ENCODE measurements around the gene WBP1.
A peak's percentile ranks its signal among the peaks of the same experiment; 100 is the strongest.
"Not testable (repeated sequence)": the region's sequence is repeated elsewhere in the genome, so short reads cannot be mapped to it uniquely, and the experiment has no call there.

Gene WBP1

GRCh38 chr2:74482801-74483674, 24.8 kb downstream of the WBP1 start, which contains the start of the genes CCDC142 and TTC31:
TSS of gene CCDC142 (minus strand) at chr2:74482998. CDS start at chr2:74482837, 161 bp downstream.
TSS of gene TTC31 (plus strand) at chr2:74483081. CDS start at chr2:74483096, 15 bp downstream.
- peak within 1 kb of the TSS; percentile 83 to 89 for H3K9ac ChIP-seq (ENCODE audit: low read depth in 1 of 2, low read length in 2 of 2)
- peaks cover 24 to 25% of the 10 kb centered on the region in 2 donors for H3K4me1 ChIP-seq (ENCODE audit: control insufficient read depth in 2 of 2, insufficient read depth in 2 of 2, low read length in 2 of 2)
- H3K4me3 ChIP-seq (ENCODE audit: low read length in 2 of 2) = peak within 1 kb of the TSS; percentile 100
- peak within 1 kb of the TSS; percentile 93 for H3K27ac ChIP-seq (ENCODE audit: low read depth in 2 of 2, low read length in 2 of 2)
- H3K9me3 ChIP-seq (ENCODE audit: control insufficient read depth in 2 of 2, low read length in 2 of 2) = no peaks in the 10 kb centered on the region
- H3K36me3 ChIP-seq (ENCODE audit: control insufficient read depth in 2 of 2, insufficient read depth in 2 of 2, low read length in 2 of 2) = peaks cover 7 to 13% of the 10 kb centered on the region in 2 donors
- no peaks in the 10 kb centered on the region for H3K27me3 ChIP-seq (ENCODE audit: control insufficient read depth in 2 of 2, insufficient read depth in 2 of 2, low read length in 2 of 2)

GRCh38 chr2:74483675-74484164, 25.5 kb downstream of the WBP1 start:
- not testable (repeated sequence) for H3K9me3 ChIP-seq (ENCODE audit: control insufficient read depth in 2 of 2, low read length in 2 of 2); H3K27ac ChIP-seq (ENCODE audit: low read depth in 2 of 2, low read length in 2 of 2); H3K27me3 ChIP-seq (ENCODE audit: control insufficient read depth in 2 of 2, insufficient read depth in 2 of 2, low read length in 2 of 2)
- H3K36me3 ChIP-seq (ENCODE audit: control insufficient read depth in 2 of 2, insufficient read depth in 2 of 2, low read length in 2 of 2) = peaks cover 7 to 16% of the 10 kb centered on the region in 2 donors
- H3K4me3 ChIP-seq (ENCODE audit: low read length in 2 of 2) = peak overlapping the region; percentile 100
- H3K4me1 ChIP-seq (ENCODE audit: control insufficient read depth in 2 of 2, insufficient read depth in 2 of 2, low read length in 2 of 2) = peaks cover 24 to 25% of the 10 kb centered on the region in 2 donors
- H3K9ac ChIP-seq (ENCODE audit: low read depth in 1 of 2, low read length in 2 of 2) = peak overlapping the region; percentile 83 to 89

GRCh38 chr2:74486141-74486540, 27.9 kb downstream of the WBP1 start:
- H3K36me3 ChIP-seq (ENCODE audit: control insufficient read depth in 2 of 2, insufficient read depth in 2 of 2, low read length in 2 of 2) = peaks cover 20 to 24% of the 10 kb centered on the region in 2 donors
- H3K4me1 ChIP-seq (ENCODE audit: control insufficient read depth in 2 of 2, insufficient read depth in 2 of 2, low read length in 2 of 2) = peaks cover 16% of the 10 kb centered on the region in 2 donors
- no peaks in the 10 kb centered on the region for H3K9me3 ChIP-seq (ENCODE audit: control insufficient read depth in 2 of 2, low read length in 2 of 2)
- H3K27ac ChIP-seq (ENCODE audit: low read depth in 2 of 2, low read length in 2 of 2) = no peak overlapping the region
- H3K9ac ChIP-seq (ENCODE audit: low read depth in 1 of 2, low read length in 2 of 2) = no peak overlapping the region
- no peak overlapping the region for H3K4me3 ChIP-seq (ENCODE audit: low read length in 2 of 2)
- H3K27me3 ChIP-seq (ENCODE audit: control insufficient read depth in 2 of 2, insufficient read depth in 2 of 2, low read length in 2 of 2) = no peaks in the 10 kb centered on the region

- Histone ChIP-seq H3K9ac (ENCODE audit: low read depth in 1 of 2, low read length in 2 of 2) (no peak overlapping the region), H3K9me3 (ENCODE audit: control insufficient read depth in 2 of 2, low read length in 2 of 2) (no peaks in the 10 kb centered on the region), H3K27ac (ENCODE audit: low read depth in 2 of 2, low read length in 2 of 2) (no peak overlapping the region), H3K27me3 (ENCODE audit: control insufficient read depth in 2 of 2, insufficient read depth in 2 of 2, low read length in 2 of 2) (no peaks in the 10 kb centered on the region), H3K36me3 (ENCODE audit: control insufficient read depth in 2 of 2, insufficient read depth in 2 of 2, low read length in 2 of 2) (peaks cover 46 to 50% of the 10 kb centered on the region in 2 donors), H3K4me3 (ENCODE audit: low read length in 2 of 2) (no peak overlapping the region), H3K4me1 (ENCODE audit: control insufficient read depth in 2 of 2, insufficient read depth in 2 of 2, low read length in 2 of 2) (no peaks in the 10 kb centered on the region)
Measured at GRCh38 chr2:74488643-74489481, 30.6 kb downstream of the WBP1 start.

GRCh38 chr2:74489906-74490305, 31.7 kb downstream of the WBP1 start:
- Histone ChIP-seq H3K9ac (ENCODE audit: low read depth in 1 of 2, low read length in 2 of 2) (no peak overlapping the region), H3K27me3 (ENCODE audit: control insufficient read depth in 2 of 2, insufficient read depth in 2 of 2, low read length in 2 of 2) (no peaks in the 10 kb centered on the region), H3K9me3 (ENCODE audit: control insufficient read depth in 2 of 2, low read length in 2 of 2) (no peaks in the 10 kb centered on the region), H3K36me3 (ENCODE audit: control insufficient read depth in 2 of 2, insufficient read depth in 2 of 2, low read length in 2 of 2) (peaks cover 46 to 50% of the 10 kb centered on the region in 2 donors), H3K4me1 (ENCODE audit: control insufficient read depth in 2 of 2, insufficient read depth in 2 of 2, low read length in 2 of 2) (no peaks in the 10 kb centered on the region), H3K27ac (ENCODE audit: low read depth in 2 of 2, low read length in 2 of 2) (no peak overlapping the region), H3K4me3 (ENCODE audit: low read length in 2 of 2) (no peak overlapping the region)

GRCh38 chr2:74491648-74492544, 33.7 kb downstream of the WBP1 start:
- Histone ChIP-seq H3K9me3 (ENCODE audit: control insufficient read depth in 2 of 2, low read length in 2 of 2) (no peaks in the 10 kb centered on the region), H3K36me3 (ENCODE audit: control insufficient read depth in 2 of 2, insufficient read depth in 2 of 2, low read length in 2 of 2) (peaks cover 43 to 45% of the 10 kb centered on the region in 2 donors), H3K9ac (ENCODE audit: low read depth in 1 of 2, low read length in 2 of 2) (no peak overlapping the region), H3K27ac (ENCODE audit: low read depth in 2 of 2, low read length in 2 of 2) (no peak overlapping the region), H3K4me1 (ENCODE audit: control insufficient read depth in 2 of 2, insufficient read depth in 2 of 2, low read length in 2 of 2) (no peaks in the 10 kb centered on the region), H3K27me3 (ENCODE audit: control insufficient read depth in 2 of 2, insufficient read depth in 2 of 2, low read length in 2 of 2) (no peaks in the 10 kb centered on the region), H3K4me3 (ENCODE audit: low read length in 2 of 2) (no peak overlapping the region)

- no peak overlapping the region for H3K9ac ChIP-seq (ENCODE audit: low read depth in 1 of 2, low read length in 2 of 2)
- H3K36me3 ChIP-seq (ENCODE audit: control insufficient read depth in 2 of 2, insufficient read depth in 2 of 2, low read length in 2 of 2) = peaks cover 40 to 43% of the 10 kb centered on the region in 2 donors
- no peak overlapping the region for H3K4me3 ChIP-seq (ENCODE audit: low read length in 2 of 2)
- peaks cover 11% of the 10 kb centered on the region in 2 donors for H3K4me1 ChIP-seq (ENCODE audit: control insufficient read depth in 2 of 2, insufficient read depth in 2 of 2, low read length in 2 of 2)
- peaks cover 2 to 16% of the 10 kb centered on the region in 2 donors for H3K27me3 ChIP-seq (ENCODE audit: control insufficient read depth in 2 of 2, insufficient read depth in 2 of 2, low read length in 2 of 2)
- no peaks in the 10 kb centered on the region for H3K9me3 ChIP-seq (ENCODE audit: control insufficient read depth in 2 of 2, low read length in 2 of 2)
- H3K27ac ChIP-seq (ENCODE audit: low read depth in 2 of 2, low read length in 2 of 2) = no peak overlapping the region
Measured at GRCh38 chr2:74493546-74493945, 35.3 kb downstream of the WBP1 start.

- H3K9ac ChIP-seq (ENCODE audit: low read depth in 1 of 2, low read length in 2 of 2) = no peak overlapping the region
- peaks cover 11 to 34% of the 10 kb centered on the region in 2 donors for H3K27me3 ChIP-seq (ENCODE audit: control insufficient read depth in 2 of 2, insufficient read depth in 2 of 2, low read length in 2 of 2)
- no peaks in the 10 kb centered on the region for H3K9me3 ChIP-seq (ENCODE audit: control insufficient read depth in 2 of 2, low read length in 2 of 2)
- no peak overlapping the region for H3K27ac ChIP-seq (ENCODE audit: low read depth in 2 of 2, low read length in 2 of 2)
- H3K4me3 ChIP-seq (ENCODE audit: low read length in 2 of 2) = no peak overlapping the region
- H3K4me1 ChIP-seq (ENCODE audit: control insufficient read depth in 2 of 2, insufficient read depth in 2 of 2, low read length in 2 of 2) = peaks cover 25% of the 10 kb centered on the region in 2 donors
- peaks cover 32 to 34% of the 10 kb centered on the region in 2 donors for H3K36me3 ChIP-seq (ENCODE audit: control insufficient read depth in 2 of 2, insufficient read depth in 2 of 2, low read length in 2 of 2)
Measured at GRCh38 chr2:74495440-74495839, 37.2 kb downstream of the WBP1 start.

- Histone ChIP-seq H3K9ac (ENCODE audit: low read depth in 1 of 2, low read length in 2 of 2) (peak overlapping the region in 1 of 2 donors; percentile 33), H3K27ac (ENCODE audit: low read depth in 2 of 2, low read length in 2 of 2) (no peak overlapping the region), H3K36me3 (ENCODE audit: control insufficient read depth in 2 of 2, insufficient read depth in 2 of 2, low read length in 2 of 2) (peaks cover 15 to 16% of the 10 kb centered on the region in 2 donors), H3K9me3 (ENCODE audit: control insufficient read depth in 2 of 2, low read length in 2 of 2) (no peaks in the 10 kb centered on the region), H3K4me3 (ENCODE audit: low read length in 2 of 2) (peak overlapping the region; percentile 63 to 73), H3K27me3 (ENCODE audit: control insufficient read depth in 2 of 2, insufficient read depth in 2 of 2, low read length in 2 of 2) (peaks cover 14 to 34% of the 10 kb centered on the region in 2 donors), H3K4me1 (ENCODE audit: control insufficient read depth in 2 of 2, insufficient read depth in 2 of 2, low read length in 2 of 2) (peaks cover 25 to 29% of the 10 kb centered on the region in 2 donors)
Measured at GRCh38 chr2:74496997-74497776, 38.9 kb downstream of the WBP1 start.
